AG04449 (cell line): ENCODE data around the gene ALG2.

Experiments used
- CTCF ChIA-PET: fragments of 350-600 bp; formaldehyde crosslinking; extraction: SDS; loops from one replicate; lab custom pipeline; 2021; ENCODE audit warnings: antibody characterized with exemption; lab: Yijun Ruan, JAX
- POLR2A ChIA-PET: fragments of 400-600, 350-600 bp; formaldehyde crosslinking; extraction: SDS; loops from one replicate; lab custom pipeline; 2020; ENCODE audit warnings: antibody characterized with exemption, inconsistent platforms; lab: Yijun Ruan, JAX
- DNase-seq: peaks from one replicate; pipeline ENCODE4 v3.0.0-alpha.2; 2010; ENCODE audit warnings: low read depth, low spot score
- H3K4me3 ChIP-seq: 2 replicates; pipeline ENCODE4 v1.5.1; 2011; ENCODE audit warnings: low read depth, mild to moderate bottlenecking, control low read depth, low read length
- TF ChIP-seq, protein P1 (sequence below): IDR thresholded peaks from one replicate; pipeline ENCODE4 v1.5.1; 2011; ENCODE audit warnings: mild to moderate bottlenecking, moderate library complexity, low read length, control low read depth, inconsistent platforms; ENCODE audit not compliant: insufficient read depth; ENCODE audit errors: missing control alignments

The ALG2 gene

DNA sequence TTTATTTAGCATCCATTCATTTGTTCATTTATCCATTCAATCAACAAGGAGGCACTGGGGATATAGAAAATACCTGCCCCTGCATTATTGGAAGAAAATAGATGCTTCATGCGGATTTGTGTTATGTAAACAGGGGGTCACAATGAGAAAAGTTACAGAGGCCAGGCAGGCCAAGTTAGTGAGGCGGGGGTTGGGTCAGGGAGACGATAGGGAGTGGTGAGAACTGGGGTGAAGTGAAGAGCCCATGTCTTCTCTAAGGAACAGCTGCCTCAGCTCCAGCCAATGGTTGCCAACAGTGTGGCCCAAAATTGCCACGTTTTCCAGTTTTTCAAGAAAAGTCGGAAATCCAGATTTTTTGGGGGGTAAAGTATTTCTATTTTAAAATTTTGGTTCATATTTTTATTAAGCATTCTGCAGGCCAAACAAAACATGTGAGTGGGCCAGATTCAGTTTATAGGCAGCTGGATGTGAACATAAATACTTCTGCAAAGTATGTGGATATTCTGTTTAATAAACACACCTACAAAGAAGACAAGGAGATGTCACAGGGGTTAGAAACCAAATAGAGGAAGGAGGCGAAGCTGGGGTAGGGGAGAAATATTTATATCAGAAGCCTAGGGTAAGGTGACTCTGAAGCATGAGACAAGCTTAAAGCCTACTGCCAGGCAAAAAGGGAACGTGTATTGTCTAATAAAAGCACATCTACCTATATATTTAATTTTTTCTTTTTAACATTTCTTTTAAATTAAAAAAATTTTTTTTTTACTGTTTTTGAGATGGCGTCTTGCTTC is 44.0 kb downstream of the ALG2 start:
- POLR2A ChIA-PET: no interaction called here

DNA sequence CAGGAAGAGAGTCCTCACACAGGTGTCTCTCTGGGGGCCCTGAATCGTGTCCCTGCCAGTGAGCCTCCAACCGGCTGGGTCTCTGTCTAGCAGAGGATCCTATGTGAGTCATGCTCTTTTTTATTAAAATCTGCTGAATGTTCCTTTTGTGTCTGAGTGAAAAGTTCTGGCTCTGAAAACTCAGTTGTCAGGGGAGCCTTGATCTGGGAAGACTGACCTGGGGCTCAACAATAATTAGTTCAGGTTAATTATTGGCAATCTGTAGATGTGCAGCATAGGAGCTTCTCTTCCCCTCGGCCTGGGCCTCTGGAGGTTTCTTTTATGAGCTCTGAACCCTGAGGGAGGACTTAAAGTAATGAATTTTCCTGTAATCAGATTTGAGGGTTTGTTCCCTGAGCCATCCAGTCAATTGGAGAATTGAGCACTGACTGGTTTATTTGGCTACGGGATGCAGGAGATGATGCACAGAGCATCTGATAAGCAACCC is 45.2 kb downstream of the ALG2 start:
- ChIA-PET POLR2A (no interaction called here), CTCF (interaction anchor here (0.9 to 7.8 kb wide), 4 partner anchors 10 to 201 kb away, joined by 3 to 57 read pairs (median 3); no protein-coding TSS in a partner anchor)
- TF ChIP-seq, protein P1, sequence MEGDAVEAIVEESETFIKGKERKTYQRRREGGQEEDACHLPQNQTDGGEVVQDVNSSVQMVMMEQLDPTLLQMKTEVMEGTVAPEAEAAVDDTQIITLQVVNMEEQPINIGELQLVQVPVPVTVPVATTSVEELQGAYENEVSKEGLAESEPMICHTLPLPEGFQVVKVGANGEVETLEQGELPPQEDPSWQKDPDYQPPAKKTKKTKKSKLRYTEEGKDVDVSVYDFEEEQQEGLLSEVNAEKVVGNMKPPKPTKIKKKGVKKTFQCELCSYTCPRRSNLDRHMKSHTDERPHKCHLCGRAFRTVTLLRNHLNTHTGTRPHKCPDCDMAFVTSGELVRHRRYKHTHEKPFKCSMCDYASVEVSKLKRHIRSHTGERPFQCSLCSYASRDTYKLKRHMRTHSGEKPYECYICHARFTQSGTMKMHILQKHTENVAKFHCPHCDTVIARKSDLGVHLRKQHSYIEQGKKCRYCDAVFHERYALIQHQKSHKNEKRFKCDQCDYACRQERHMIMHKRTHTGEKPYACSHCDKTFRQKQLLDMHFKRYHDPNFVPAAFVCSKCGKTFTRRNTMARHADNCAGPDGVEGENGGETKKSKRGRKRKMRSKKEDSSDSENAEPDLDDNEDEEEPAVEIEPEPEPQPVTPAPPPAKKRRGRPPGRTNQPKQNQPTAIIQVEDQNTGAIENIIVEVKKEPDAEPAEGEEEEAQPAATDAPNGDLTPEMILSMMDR: no peak
- DNase-seq: no peak
- no peak overlapping the region for H3K4me3 ChIP-seq

More for the DNA sequence above, 44.0 kb downstream of the ALG2 start:
- no peak for DNase-seq
- no peak overlapping the region for H3K4me3 ChIP-seq
- TF ChIP-seq, protein P1: no peak
- CTCF ChIA-PET: interaction anchor here (1.0 to 7.8 kb wide), 4 partner anchors 8 to 1148 kb away, joined by 3 to 57 read pairs (median 4); no protein-coding TSS in a partner anchor

DNA sequence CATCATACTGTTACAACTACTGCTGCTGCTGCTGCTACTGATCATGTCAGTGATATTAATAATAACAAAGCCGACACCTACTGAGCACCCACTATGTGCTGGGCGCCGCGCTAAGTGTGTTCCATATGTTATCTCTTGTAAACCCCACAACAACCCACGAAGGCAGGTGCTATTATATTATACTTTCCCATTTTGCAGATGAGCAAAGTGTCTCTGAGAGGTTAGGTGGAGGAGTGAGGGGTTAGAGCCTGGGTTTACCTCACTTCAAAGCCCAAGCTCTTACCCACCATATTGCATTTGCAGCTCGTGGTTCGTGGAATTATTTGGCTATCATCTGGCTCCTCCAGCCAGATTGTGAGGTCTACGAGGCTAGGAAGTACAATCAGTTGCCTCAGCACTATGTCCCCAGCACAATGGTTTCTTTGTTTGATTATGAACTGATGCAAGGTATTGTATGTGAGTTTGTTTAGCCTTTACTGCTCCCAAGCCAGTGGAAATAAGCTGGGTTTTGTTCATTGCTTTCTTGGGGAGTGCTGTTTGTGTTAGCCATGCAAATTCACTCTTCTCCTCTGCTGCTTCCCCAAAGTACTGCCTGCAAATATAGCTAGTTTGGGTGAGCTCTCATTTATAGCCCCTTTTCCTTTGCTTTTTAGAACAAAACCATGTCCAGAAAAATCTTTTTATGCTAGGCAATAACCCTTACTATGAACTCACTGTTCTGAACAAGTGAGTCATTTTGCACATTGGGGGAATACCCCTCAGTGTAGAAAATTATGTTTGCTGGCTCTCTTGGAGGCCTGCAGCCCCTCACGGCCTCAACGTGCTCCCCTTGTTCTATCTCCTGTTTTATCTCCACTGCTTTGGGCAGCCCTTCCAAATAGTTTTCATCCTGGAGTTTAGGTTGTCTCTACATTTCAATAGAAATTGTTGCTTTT is 47.9 kb downstream of the ALG2 start:
- CTCF ChIA-PET: interaction anchor here (1.1 to 7.8 kb wide), 4 partner anchors 9 to 17 kb away, joined by 3 to 57 read pairs (median 12); no protein-coding TSS in a partner anchor
- no peak overlapping the region for H3K4me3 ChIP-seq
- no peak for DNase-seq
- TF ChIP-seq, protein P1: no peak
- POLR2A ChIA-PET: no interaction called here

DNA sequence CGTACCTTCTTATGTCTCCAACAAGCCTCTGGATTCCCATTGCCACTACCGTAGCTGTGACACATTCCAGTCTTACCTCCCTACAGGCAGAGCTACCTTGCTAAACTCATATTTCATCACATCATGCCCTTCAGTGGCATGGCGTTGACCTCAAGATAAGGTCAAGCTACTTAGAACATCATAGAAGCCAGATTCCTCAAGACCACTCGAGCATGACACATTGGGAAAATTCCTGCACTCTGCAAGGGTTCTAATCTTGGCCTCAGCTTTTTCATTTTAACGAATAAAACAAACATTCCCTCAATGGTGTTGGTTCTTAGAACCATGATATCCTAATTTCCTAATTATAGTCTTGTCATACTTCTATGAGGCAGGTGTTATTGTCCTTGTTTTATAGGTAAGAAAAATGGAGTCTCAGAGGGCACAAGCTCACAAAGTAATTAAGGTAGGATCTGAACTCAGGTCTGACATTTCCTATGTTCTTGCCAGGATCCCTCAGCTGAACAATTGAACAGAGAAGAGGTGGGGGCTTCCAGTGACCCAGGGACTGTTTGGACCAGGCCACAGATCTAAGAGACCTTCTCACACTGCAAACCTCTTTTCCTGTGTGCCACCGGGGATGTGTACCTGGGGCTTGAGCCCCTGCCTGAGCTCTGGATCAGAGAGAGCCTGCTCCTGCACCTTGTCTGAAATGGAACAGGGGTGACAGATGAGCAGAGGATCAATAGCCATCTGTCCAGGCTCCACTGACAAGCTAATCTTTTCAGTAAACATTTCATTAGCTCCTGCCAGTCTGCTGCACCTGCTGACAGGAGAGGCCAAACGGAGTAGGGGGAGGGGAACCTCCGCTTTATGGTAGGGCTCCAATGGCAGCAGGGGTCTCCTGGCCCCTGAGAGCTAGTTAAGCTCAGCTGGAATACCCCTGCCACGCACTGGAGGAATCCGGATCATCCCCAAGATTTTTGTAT is 49.3 kb downstream of the ALG2 start:
- TF ChIP-seq, protein P1: no peak
- ChIA-PET CTCF (interaction anchor here (1.2 to 7.8 kb wide), 5 partner anchors 9 to 18 kb away, joined by 3 to 57 read pairs (median 4); no protein-coding TSS in a partner anchor), POLR2A (no interaction called here)
- no peak overlapping the region for H3K4me3 ChIP-seq
- DNase-seq: no peak

DNA sequence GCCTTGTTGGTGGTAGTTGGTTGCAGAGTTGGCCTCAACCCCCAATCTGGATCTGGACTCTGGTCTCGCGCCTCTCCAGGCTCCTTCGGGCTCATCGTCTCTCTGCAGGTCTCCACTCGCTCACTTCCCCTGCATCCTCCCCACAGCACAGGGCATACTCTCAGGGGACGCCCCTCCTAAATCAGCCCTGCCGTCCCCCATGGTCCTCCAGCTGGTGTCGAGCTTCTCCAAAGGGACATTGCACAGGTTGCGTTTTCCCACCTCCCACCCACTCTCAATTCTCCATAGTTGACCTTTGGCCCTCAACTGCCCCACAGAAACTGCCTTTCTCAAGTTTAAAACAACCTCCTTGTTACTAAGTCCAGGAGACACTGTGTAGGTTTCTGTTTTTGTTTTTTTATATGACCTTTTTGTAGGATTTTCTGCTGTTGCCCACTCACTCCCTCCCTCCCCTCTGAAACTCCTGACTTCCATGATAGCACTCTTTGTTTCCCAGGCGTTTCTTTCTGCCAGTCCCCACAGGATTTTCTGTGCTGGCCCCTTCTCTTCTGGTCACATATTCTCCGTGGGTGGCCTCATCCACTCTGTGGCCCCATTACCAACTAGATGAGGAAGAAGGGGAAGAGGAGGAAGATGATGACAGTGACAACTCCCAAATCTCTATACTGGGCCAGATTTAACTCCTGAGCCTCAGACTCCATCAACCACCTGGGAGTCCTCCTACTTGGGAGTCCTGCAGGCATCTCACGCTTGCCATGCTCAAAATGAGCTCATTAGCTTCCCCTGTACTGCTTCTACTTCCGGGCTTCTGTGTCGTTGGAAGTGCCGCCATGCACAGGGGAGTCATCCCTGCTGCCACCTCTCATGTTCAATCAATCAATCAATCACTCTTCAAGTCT is 50.3 kb downstream of the ALG2 start:
- ChIA-PET POLR2A (no interaction called here), CTCF (interaction anchor here (1.2 to 7.8 kb wide), 4 partner anchors 8 to 15 kb away, joined by 3 to 57 read pairs (median 11); no protein-coding TSS in a partner anchor)
- DNase-seq: no peak
- TF ChIP-seq, protein P1: no peak
- no peak overlapping the region for H3K4me3 ChIP-seq
